OCI-LY7 (cell line): ENCODE results near the gene CORO1C. TPM values are rescaled to one million over a fixed set of nuclear protein-coding genes. Genes with fewer than 3 reads are reported as not detected.

Source experiments
- BruUV-seq: library from RNA; stranded (reverse); fragments of 400-500 nt; replicated peaks from 2 replicates; lab custom pipeline; 2021; lab: Mats Ljungman, UMichigan
- CTCF ChIA-PET: fragments of 300-600 bp; sonication (Branson Sonifier 250); formaldehyde crosslinking; loops from one replicate; lab custom pipeline; 2022; ENCODE audit warnings: antibody characterized with exemption; ENCODE audit not compliant: unreplicated experiment; lab: Charles Lee
- POLR2A ChIA-PET: fragments of 300-600 bp; sonication (Branson Sonifier 250); formaldehyde crosslinking; loops from one replicate; lab custom pipeline; 2022; ENCODE audit warnings: antibody characterized with exemption; lab: Charles Lee
- DNase-seq: peaks from one replicate; pipeline ENCODE4 v3.0.0-alpha.2; 2015; ENCODE audit warnings: low spot score
- H2AFZ ChIP-seq: fragments of 200-600 bp; sonication (generic), shearing (Covaris generic); 2 replicates; pipeline ENCODE4 v1.6.1; 2014; ENCODE audit warnings: mild to moderate bottlenecking, antibody characterized with exemption, low read length, moderate library complexity
- H3K27ac ChIP-seq: fragments of 200-600 bp; sonication (generic); 2 replicates; pipeline ENCODE4 v1.5.1; 2014; ENCODE audit warnings: mixed run types, low read depth, mild to moderate bottlenecking, moderate library complexity, low read length, inconsistent platforms; ENCODE audit not compliant: poor library complexity, severe bottlenecking
- H3K36me3 ChIP-seq: fragments of 200-600 bp; sonication (generic); 2 replicates; pipeline ENCODE4 v1.6.1; 2014; ENCODE audit warnings: mild to moderate bottlenecking, antibody characterized with exemption, low read length, moderate library complexity, mixed read lengths; ENCODE audit not compliant: insufficient read depth
- H3K4me1 ChIP-seq: fragments of 200-600 bp; sonication (generic); 2 replicates; pipeline ENCODE4 v1.5.1; 2014; ENCODE audit warnings: mild to moderate bottlenecking, low read length; ENCODE audit not compliant: insufficient read depth, poor library complexity, severe bottlenecking
- H3K4me2 ChIP-seq: fragments of 200-600 bp; sonication (generic); 2 replicates; pipeline ENCODE4 v1.6.1; 2014; ENCODE audit warnings: mild to moderate bottlenecking, low read length
- H3K4me3 ChIP-seq: fragments of 200-600 bp; sonication (generic); 2 replicates; pipeline ENCODE4 v1.5.1; 2014; ENCODE audit warnings: mild to moderate bottlenecking, low read depth, low read length; ENCODE audit not compliant: poor library complexity, severe bottlenecking
- H3K79me2 ChIP-seq: fragments of 200-600 bp; sonication (generic); 2 replicates; pipeline ENCODE4 v1.6.1; 2016; ENCODE audit warnings: low read depth, mild to moderate bottlenecking, low read length, moderate library complexity, mixed read lengths; ENCODE audit not compliant: insufficient read depth
- H3K9me2 ChIP-seq: fragments of 200-600 bp; sonication (generic); 2 replicates; pipeline ENCODE4 v1.6.1; 2016; ENCODE audit warnings: mild to moderate bottlenecking, low read length, mixed read lengths; ENCODE audit not compliant: insufficient read depth
- H3K9me3 ChIP-seq: fragments of 200-600 bp; sonication (generic); 2 replicates; pipeline ENCODE4 v1.6.1; 2014; ENCODE audit warnings: mild to moderate bottlenecking, mixed run types, low read length, mixed read lengths
- H4K20me1 ChIP-seq: fragments of 200-600 bp; sonication (generic); 2 replicates; pipeline ENCODE4 v1.6.1; 2014; ENCODE audit warnings: mild to moderate bottlenecking, antibody characterized with exemption, low read length, moderate library complexity, mixed read lengths; ENCODE audit not compliant: insufficient read depth
- EZH2phosphoT487 ChIP-seq: fragments of 200-600 bp; sonication (generic); IDR thresholded peaks from 2 replicates; pipeline ENCODE4 v1.6.1; 2018; ENCODE audit warnings: low read depth, borderline replicate concordance, mild to moderate bottlenecking, mixed run types, antibody characterized with exemption, low read length, moderate library complexity, mixed read lengths
- intact Hi-C: fragments of 100-400 bp; cut with micrococcal nuclease; formaldehyde crosslinking; loops from one replicate; pipeline ENCODE4 v1.10.0; 2022; ENCODE audit not compliant: unreplicated experiment
- total RNA-seq, 2 experiments: library from RNA; depleted of rRNA in 1 of 2; stranded (reverse); fragments of >200 nt in 1 of 2; shearing (Covaris generic) in 1 of 2; gene quantifications; 2 replicates each; pipeline ENCODE4 v1.2.3, GENCODE V29; 2014 to 2022
- TF ChIP-seq, protein P1 (sequence below): fragments of 200-600 bp; sonication (generic); conservative IDR thresholded peaks from 2 replicates; pipeline ENCODE4 v1.5.1; 2014; ENCODE audit warnings: mild to moderate bottlenecking, antibody characterized with exemption, low read length, moderate library complexity, mixed read lengths

CORO1C gene
- total RNA-seq, 2 experiments from 2014 or later, result 74.7 to 148 TPM

DNA sequence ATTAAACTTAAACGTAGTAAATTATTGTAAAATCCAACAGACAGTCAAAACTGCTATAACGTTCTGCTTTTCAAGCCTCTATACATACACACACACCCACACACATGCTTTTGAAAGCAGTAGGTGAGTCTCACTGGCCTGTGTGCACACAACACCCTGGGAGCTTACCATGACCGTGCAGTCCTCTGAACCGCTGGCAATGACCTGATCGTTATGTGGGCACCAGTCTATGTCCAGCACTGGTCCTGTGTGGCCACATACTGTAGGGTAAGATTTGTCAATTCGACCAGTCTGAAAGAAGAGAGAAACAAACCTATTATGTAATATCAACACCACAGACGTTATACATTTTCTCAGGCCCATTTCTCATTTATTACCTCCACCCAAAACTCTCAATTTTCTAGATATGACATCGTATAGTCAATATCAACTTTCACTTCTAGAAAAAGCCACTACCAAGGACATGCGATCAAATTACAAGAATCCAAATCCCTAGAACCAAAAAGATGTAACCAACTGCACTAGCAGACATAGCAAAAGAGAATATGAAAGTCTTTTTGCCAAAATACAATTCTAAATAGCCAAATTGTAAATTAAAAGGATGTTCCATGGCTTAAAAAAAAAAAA, 53.1 kb downstream of the CORO1C start:
- intact Hi-C loops, result no loop called here
- POLR2A ChIA-PET, result interaction anchor here (0.6 to 3.0 kb wide), 4 partner anchors 9 to 99 kb away, joined by 5 to 27 read pairs (median 14); no protein-coding TSS in a partner anchor
- DNase-seq, result no peak
- peaks cover 38% of the 10 kb centered on the region; the same call in 1 of the 2 replicates for H3K79me2 ChIP-seq
- no TSS peak for BruUV-seq
- H2AFZ ChIP-seq, result no peak overlapping the region
- TF ChIP-seq, protein P1, sequence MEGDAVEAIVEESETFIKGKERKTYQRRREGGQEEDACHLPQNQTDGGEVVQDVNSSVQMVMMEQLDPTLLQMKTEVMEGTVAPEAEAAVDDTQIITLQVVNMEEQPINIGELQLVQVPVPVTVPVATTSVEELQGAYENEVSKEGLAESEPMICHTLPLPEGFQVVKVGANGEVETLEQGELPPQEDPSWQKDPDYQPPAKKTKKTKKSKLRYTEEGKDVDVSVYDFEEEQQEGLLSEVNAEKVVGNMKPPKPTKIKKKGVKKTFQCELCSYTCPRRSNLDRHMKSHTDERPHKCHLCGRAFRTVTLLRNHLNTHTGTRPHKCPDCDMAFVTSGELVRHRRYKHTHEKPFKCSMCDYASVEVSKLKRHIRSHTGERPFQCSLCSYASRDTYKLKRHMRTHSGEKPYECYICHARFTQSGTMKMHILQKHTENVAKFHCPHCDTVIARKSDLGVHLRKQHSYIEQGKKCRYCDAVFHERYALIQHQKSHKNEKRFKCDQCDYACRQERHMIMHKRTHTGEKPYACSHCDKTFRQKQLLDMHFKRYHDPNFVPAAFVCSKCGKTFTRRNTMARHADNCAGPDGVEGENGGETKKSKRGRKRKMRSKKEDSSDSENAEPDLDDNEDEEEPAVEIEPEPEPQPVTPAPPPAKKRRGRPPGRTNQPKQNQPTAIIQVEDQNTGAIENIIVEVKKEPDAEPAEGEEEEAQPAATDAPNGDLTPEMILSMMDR, result no peak
- TF ChIP-seq EZH2phosphoT487, result no peak
- no peaks in the 10 kb centered on the region for H3K9me3 ChIP-seq
- no peaks in the 10 kb centered on the region for H3K9me2 ChIP-seq
- H3K4me2 ChIP-seq, result no peak overlapping the region
- peaks cover 27% of the 10 kb centered on the region for H3K36me3 ChIP-seq
- no peak overlapping the region for H3K4me3 ChIP-seq
- H3K27ac ChIP-seq, result no peak overlapping the region
- CTCF ChIA-PET, result interaction anchor here (1.3 kb wide), 1 partner anchor 14 kb away, joined by 6 read pairs; no protein-coding TSS in a partner anchor
- H3K4me1 ChIP-seq, result peaks cover 11% of the 10 kb centered on the region
- H4K20me1 ChIP-seq, result no peaks in the 10 kb centered on the region; the same call in 1 of the 2 replicates

- peaks cover 32% of the 10 kb centered on the region; the same call in 1 of the 2 replicates for H3K79me2 ChIP-seq
- no peak overlapping the region for H3K27ac ChIP-seq
- no peaks in the 10 kb centered on the region for H3K9me2 ChIP-seq
- CTCF ChIA-PET, result interaction anchor here (0.5 kb wide), 1 partner anchor 12 kb away, joined by 3 read pairs; no protein-coding TSS in a partner anchor
- BruUV-seq, result no TSS peak
- H4K20me1 ChIP-seq, result no peaks in the 10 kb centered on the region; the same call in 1 of the 2 replicates
- H2AFZ ChIP-seq, result no peak overlapping the region
- no peak overlapping the region for H3K4me3 ChIP-seq
- no peak for TF ChIP-seq EZH2phosphoT487
- TF ChIP-seq, protein P1, result no peak
- no peaks in the 10 kb centered on the region for H3K9me3 ChIP-seq
- intact Hi-C loops, result no loop called here
- POLR2A ChIA-PET, result interaction anchor here (0.7 kb wide), 1 partner anchor 155 kb away, joined by 3 read pairs; no protein-coding TSS in a partner anchor
- peaks cover 30% of the 10 kb centered on the region for H3K36me3 ChIP-seq
- DNase-seq, result no peak
- H3K4me2 ChIP-seq, result no peak overlapping the region
- H3K4me1 ChIP-seq, result peaks cover 11% of the 10 kb centered on the region
These were observed 53.9 kb downstream of the CORO1C start for GRCh38 chr12:108677381-108677780.

DNA sequence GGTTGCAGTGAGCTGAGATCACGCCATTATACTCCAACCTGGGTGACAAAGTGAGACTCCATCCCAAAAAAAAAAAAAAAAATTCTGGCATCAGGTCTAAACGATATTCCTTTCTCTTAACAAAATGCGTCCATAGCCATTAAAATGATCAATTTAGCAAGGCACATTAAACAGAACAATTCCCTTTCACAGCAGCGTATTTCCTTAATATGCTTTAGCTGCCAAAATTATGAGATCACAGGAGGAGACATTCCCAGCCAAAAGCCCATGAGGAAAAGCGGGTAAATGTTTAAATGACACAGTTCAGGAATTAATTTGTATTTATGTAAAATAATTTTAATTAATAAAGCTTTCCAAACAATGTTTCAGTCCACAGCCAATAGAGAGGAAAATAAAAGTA, 54.6 kb downstream of the CORO1C start:
- CTCF ChIA-PET, result interaction anchor here (0.5 kb wide), 1 partner anchor 12 kb away, joined by 3 read pairs; no protein-coding TSS in a partner anchor

More for the DNA sequence above, 54.6 kb downstream of the CORO1C start:
- Histone ChIP-seq H2AFZ (no peak overlapping the region), H3K9me3 (no peaks in the 10 kb centered on the region), H4K20me1 (no peaks in the 10 kb centered on the region; the same call in 1 of the 2 replicates), H3K79me2 (peaks cover 25% of the 10 kb centered on the region; the same call in 1 of the 2 replicates), H3K27ac (no peak overlapping the region), H3K36me3 (peaks cover 36% of the 10 kb centered on the region), H3K4me3 (no peak overlapping the region), H3K4me2 (no peak overlapping the region), H3K9me2 (no peaks in the 10 kb centered on the region), H3K4me1 (peaks cover 11% of the 10 kb centered on the region)
- intact Hi-C loops, result no loop called here
- BruUV-seq, result no TSS peak
- DNase-seq, result no peak
- POLR2A ChIA-PET, result no interaction called here
- TF ChIP-seq, protein P1, result no peak
- TF ChIP-seq EZH2phosphoT487, result no peak
